RWPE1 (cell line): ENCODE measurements around the gene COL8A1.
A peak's percentile ranks its signal among the peaks of the same experiment; 100 is the strongest.

Experiments
- CTCF ChIA-PET: fragments of 350-600 bp; sonication (Branson Sonifier 250); formaldehyde crosslinking; extraction: SDS; loops from one replicate; lab custom pipeline; 2021; lab: Yijun Ruan, JAX
- POLR2A ChIA-PET: fragments of 400-600 bp; formaldehyde crosslinking; extraction: SDS; loops from one replicate; lab custom pipeline; 2020; ENCODE audit warnings: antibody characterized with exemption; ENCODE audit not compliant: low non-redundant PET; lab: Yijun Ruan, JAX
- DNase-seq: peaks from one replicate; pipeline ENCODE4 v3.0.0; 2012; ENCODE audit warnings: low spot score
- H3K27ac ChIP-seq: fragments of 450-650 bp; 2 replicates; pipeline ENCODE4 v1.5.1; 2017
- TF ChIP-seq, protein P1 (sequence below): fragments of 450-650 bp; conservative IDR thresholded peaks from 2 replicates; pipeline ENCODE4 v1.5.1; 2017; ENCODE audit warnings: low read depth, mild to moderate bottlenecking

COL8A1 gene

GRCh38 chr3:99674086-99674789 is 35.8 kb downstream of the COL8A1 start:
- POLR2A ChIA-PET: no interaction called here
- H3K27ac ChIP-seq: no peak overlapping the region
- TF ChIP-seq, protein P1, sequence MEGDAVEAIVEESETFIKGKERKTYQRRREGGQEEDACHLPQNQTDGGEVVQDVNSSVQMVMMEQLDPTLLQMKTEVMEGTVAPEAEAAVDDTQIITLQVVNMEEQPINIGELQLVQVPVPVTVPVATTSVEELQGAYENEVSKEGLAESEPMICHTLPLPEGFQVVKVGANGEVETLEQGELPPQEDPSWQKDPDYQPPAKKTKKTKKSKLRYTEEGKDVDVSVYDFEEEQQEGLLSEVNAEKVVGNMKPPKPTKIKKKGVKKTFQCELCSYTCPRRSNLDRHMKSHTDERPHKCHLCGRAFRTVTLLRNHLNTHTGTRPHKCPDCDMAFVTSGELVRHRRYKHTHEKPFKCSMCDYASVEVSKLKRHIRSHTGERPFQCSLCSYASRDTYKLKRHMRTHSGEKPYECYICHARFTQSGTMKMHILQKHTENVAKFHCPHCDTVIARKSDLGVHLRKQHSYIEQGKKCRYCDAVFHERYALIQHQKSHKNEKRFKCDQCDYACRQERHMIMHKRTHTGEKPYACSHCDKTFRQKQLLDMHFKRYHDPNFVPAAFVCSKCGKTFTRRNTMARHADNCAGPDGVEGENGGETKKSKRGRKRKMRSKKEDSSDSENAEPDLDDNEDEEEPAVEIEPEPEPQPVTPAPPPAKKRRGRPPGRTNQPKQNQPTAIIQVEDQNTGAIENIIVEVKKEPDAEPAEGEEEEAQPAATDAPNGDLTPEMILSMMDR: no peak
- DNase-seq: no peak
- CTCF ChIA-PET: interaction anchor here (0.6 to 1.1 kb wide), 3 partner anchors 15 to 143 kb away, joined by 3 read pairs; no protein-coding TSS in a partner anchor

- POLR2A ChIA-PET: no interaction called here
- H3K27ac ChIP-seq: no peak overlapping the region
- DNase-seq: no peak
- CTCF ChIA-PET: interaction anchor here (0.6 kb wide), 2 partner anchors 99 to 393 kb away, joined by 3 to 6 read pairs; no protein-coding TSS in a partner anchor
- TF ChIP-seq, protein P1: no peak
Measured at GRCh38 chr3:99678023-99678422, 39.6 kb downstream of the COL8A1 start.

DNA sequence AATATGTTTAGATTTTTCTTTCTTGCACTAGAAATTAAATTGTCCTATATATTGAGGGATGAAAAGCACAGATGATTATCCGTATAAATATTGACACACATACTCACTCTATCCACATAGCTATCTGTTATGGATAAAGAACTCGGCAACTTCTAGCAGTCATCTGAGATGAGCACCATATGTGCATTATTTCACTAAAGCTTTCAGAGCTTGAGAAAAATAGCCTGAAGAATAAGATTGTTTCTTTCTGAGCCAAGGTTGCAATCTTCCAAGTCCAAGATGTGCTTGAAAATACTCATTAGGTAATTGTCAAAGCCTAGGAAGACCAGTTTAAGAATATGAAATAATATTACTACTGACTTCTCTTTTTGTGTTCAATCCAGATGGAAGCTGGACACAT is 40.5 kb downstream of the COL8A1 start:
- POLR2A ChIA-PET: no interaction called here
- CTCF ChIA-PET: interaction anchor here (0.6 kb wide), 1 partner anchor 392 kb away, joined by 3 read pairs; no protein-coding TSS in a partner anchor
- TF ChIP-seq, protein P1: no peak

DNA sequence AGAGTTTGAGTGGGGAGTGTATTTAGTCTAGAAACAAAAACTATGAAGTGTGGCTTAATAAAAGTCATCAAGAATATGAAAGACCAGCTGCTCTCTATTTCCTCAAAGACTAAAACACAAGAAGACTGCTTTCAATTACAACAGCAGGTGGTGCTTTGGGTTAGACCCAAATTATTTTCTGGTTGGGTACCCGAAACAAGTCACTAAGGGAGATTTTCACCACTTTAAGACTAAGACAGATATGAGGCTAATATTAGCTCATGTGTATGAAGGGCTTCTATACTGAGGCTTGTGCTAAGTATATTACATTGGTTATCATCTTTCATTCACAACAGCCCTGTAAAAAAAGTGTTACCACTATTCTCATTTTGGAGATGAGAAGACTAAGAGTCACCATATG is 43.1 kb downstream of the COL8A1 start:
- CTCF ChIA-PET: interaction anchor here (0.5 kb wide), 1 partner anchor 60 kb away, joined by 4 read pairs; no protein-coding TSS in a partner anchor
- DNase-seq: no peak
- TF ChIP-seq, protein P1: no peak
- no peak overlapping the region for H3K27ac ChIP-seq
- POLR2A ChIA-PET: no interaction called here

More for the DNA sequence above, 40.5 kb downstream of the COL8A1 start:
- no peak overlapping the region for H3K27ac ChIP-seq
- no peak for DNase-seq

GRCh38 chr3:99681976-99682375 is 43.6 kb downstream of the COL8A1 start:
- H3K27ac ChIP-seq: 0 out of 2 replicates have a peak overlapping the region, but pooled peaks have one; percentile 16
- POLR2A ChIA-PET: no interaction called here
- CTCF ChIA-PET: interaction anchor here (0.5 kb wide), 1 partner anchor 59 kb away, joined by 4 read pairs; no protein-coding TSS in a partner anchor
- TF ChIP-seq, protein P1: no peak
- no peak for DNase-seq

DNA sequence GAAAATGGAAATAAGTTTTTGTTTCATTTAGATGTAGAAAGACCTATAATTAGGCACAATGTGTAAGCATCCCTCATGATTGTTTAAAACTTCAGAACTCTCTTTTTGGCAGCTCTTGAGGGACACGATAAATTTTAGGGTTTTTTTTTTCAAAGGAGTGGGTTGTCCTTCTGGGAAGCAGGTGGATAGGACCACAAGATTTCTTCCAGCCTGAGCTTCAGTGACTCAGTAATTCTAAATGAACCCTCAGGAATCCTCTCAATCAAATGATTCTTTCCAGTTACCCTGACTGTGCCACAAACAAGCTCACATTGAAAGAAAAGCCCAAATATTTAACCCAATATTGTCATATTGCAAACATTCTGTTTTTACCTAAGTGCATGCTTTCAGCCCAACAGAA is 45.1 kb downstream of the COL8A1 start:
- CTCF ChIA-PET: interaction anchor here (0.5 kb wide), 1 partner anchor 502 kb away, joined by 3 read pairs; no protein-coding TSS in a partner anchor
- no peak for DNase-seq
- TF ChIP-seq, protein P1: no peak
- POLR2A ChIA-PET: no interaction called here
- H3K27ac ChIP-seq: no peak overlapping the region
